Sigmoid colon (tissue), 7 donors: Measurements from ENCODE around the gene CLTC. TPM values are rescaled to one million over a fixed set of nuclear protein-coding genes. Genes with fewer than 3 reads are reported as not detected.

ENCODE experiments used
- DNase-seq: peaks from one replicate; pipeline ENCODE4 v3.0.0-alpha.2; 2019
- H3K27ac ChIP-seq, 4 donors: fragments of 200-600 bp; sonication (generic); one replicate each; pipeline ENCODE4 v1.5.1; 2016 to 2019; ENCODE audit warnings: mild to moderate bottlenecking in 1 of 4
- H3K27me3 ChIP-seq, 3 donors: fragments of 200-600 bp; sonication (generic); one replicate each; pipeline ENCODE4 v1.5.1; 2019; ENCODE audit warnings: mild to moderate bottlenecking in 1 of 3
- H3K36me3 ChIP-seq, 4 donors: fragments of 200-600 bp; sonication (generic); one replicate each; pipeline ENCODE4 v1.5.1; 2016 to 2019
- H3K4me1 ChIP-seq, 4 donors: fragments of 200-600 bp; sonication (generic); one replicate each; pipeline ENCODE4 v1.5.1; 2017 to 2019
- H3K4me3 ChIP-seq, 4 donors: fragments of 200-600 bp; sonication (generic); one replicate each; pipeline ENCODE4 v1.5.1; 2017 to 2019; ENCODE audit warnings: mild to moderate bottlenecking in 2 of 4, moderate library complexity in 1 of 4
- H3K9me3 ChIP-seq, 4 donors: fragments of 200-600 bp in 3 of 4; sonication (generic) in 3 of 4; one replicate each; pipeline versions ENCODE4 v1.5.1 to v1.6.1; 2013 to 2019
- EP300 ChIP-seq, 4 donors: sonication (generic); formaldehyde crosslinking; IDR thresholded peaks; one replicate each; pipeline ENCODE4 v1.6.1; 2017; ENCODE audit warnings: antibody characterized with exemption in 4 of 4
- POLR2A ChIP-seq, 2 donors: fragments of 450-650 bp; IDR thresholded peaks; one replicate each; pipeline ENCODE4 v1.6.1; 2016; ENCODE audit warnings: antibody characterized with exemption in 2 of 2, mild to moderate bottlenecking in 2 of 2, moderate library complexity in 2 of 2
- POLR2AphosphoS5 ChIP-seq, 4 donors: sonication (generic); formaldehyde crosslinking; IDR thresholded peaks; one replicate each; pipeline ENCODE4 v1.6.1; 2017; ENCODE audit warnings: antibody characterized with exemption in 4 of 4
- WGBS, 2 donors: extraction: QIAGEN DNeasy Blood & Tissue Kit; methylation state at CpG; one replicate each; pipeline ENCODE4 v1.1.7; 2013; 5-methylcytosine and 5-hydroxymethylcytosine counted together
- intact Hi-C: fragments of 100-400 bp; cut with DNase I; formaldehyde crosslinking; loops from one replicate; pipeline ENCODE4 v1.15.1; 2023
- polyA plus RNA-seq, 3 donors: library from polyadenylated mRNA; stranded (reverse); fragments of 200-250 nt; gene quantifications; one replicate each; pipeline ENCODE4 v1.2.3, GENCODE V29; 2013
- total RNA-seq, 4 donors: library from RNA; depleted of rRNA; stranded (reverse); fragments of >200 nt; gene quantifications; one replicate each; pipeline ENCODE4 v1.1.0, GENCODE V29; 2016
- TF ChIP-seq, protein P1 (sequence below), 4 experiments: fragments of 450-650 bp in 3 of 4; fragments of 200-600 bp in 1 of 4; IDR thresholded peaks; one replicate each; pipeline ENCODE4 v1.5.1; 2016 to 2019; ENCODE audit warnings: antibody characterized with exemption in 4 of 4, mild to moderate bottlenecking in 3 of 4, moderate library complexity in 2 of 4
- donor health status: healthy with polysubstance abuse.
- donor health status: Bipolar disorder and iron deficiency.
- donor health status: healthy.

The CLTC gene
- total and polyA plus RNA-seq, 7 donors: 87.1 to 236 (median 206) TPM

DNA sequence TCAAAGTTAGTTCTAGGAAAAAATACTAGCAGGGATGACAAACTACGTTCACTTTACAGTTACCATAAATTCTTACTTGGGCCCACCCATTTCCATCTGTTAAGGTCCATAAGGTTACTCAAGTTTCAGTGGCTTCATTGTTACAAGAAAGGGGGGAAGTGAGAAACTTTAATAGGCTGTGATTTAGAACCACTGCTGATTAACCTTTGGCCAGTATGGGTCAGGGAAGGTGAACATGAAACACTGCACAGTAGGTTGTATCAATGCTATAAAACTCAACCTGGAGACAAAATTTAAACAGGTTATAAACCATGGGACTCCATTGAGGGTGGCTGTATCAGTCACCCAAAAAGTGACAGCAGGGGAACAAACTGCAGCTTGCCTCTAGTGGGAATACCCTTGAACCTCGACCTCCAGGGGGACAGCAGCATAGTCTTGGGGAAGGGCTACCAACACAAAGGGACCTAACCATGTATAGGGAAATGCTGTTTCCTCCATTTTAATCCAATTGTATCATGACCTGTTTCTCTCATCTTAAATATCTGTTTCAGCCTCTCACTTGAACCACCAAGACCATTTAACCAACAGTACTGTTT lies 77.1 kb downstream of the CLTC start:
- DNase-seq: no peak
- Histone ChIP-seq H3K9me3 (no peaks in the 10 kb centered on the region), H3K4me3 (no peak overlapping the region), H3K27me3 (no peaks in the 10 kb centered on the region), H3K27ac (no peak overlapping the region), H3K36me3 (peaks cover 16 to 89% (median 43%) of the 10 kb centered on the region in 4 donors), H3K4me1 (no peaks in the 10 kb centered on the region)
- no peak for TF ChIP-seq POLR2A (IDR thresholded peaks at IDR 0.05)
- no peak for TF ChIP-seq POLR2AphosphoS5 (IDR thresholded peaks at IDR 0.05)
- TF ChIP-seq, protein P1, sequence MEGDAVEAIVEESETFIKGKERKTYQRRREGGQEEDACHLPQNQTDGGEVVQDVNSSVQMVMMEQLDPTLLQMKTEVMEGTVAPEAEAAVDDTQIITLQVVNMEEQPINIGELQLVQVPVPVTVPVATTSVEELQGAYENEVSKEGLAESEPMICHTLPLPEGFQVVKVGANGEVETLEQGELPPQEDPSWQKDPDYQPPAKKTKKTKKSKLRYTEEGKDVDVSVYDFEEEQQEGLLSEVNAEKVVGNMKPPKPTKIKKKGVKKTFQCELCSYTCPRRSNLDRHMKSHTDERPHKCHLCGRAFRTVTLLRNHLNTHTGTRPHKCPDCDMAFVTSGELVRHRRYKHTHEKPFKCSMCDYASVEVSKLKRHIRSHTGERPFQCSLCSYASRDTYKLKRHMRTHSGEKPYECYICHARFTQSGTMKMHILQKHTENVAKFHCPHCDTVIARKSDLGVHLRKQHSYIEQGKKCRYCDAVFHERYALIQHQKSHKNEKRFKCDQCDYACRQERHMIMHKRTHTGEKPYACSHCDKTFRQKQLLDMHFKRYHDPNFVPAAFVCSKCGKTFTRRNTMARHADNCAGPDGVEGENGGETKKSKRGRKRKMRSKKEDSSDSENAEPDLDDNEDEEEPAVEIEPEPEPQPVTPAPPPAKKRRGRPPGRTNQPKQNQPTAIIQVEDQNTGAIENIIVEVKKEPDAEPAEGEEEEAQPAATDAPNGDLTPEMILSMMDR (IDR thresholded peaks at IDR 0.05): no peak
- no peak for TF ChIP-seq EP300 (IDR thresholded peaks at IDR 0.05)
- 37 to 71% methylated on average over 2 of the region's 2 CpGs for WGBS, 2 donors
- intact Hi-C loops: no loop called here

GRCh38 chr17:59698143-59698542 lies 78.4 kb downstream of the CLTC start:
- Histone ChIP-seq H3K9me3 (no peaks in the 10 kb centered on the region), H3K4me1 (no peaks in the 10 kb centered on the region), H3K4me3 (no peak overlapping the region), H3K36me3 (peaks cover 16 to 75% (median 31%) of the 10 kb centered on the region in 4 donors), H3K27me3 (no peaks in the 10 kb centered on the region), H3K27ac (no peak overlapping the region)
- DNase-seq: no peak
- TF ChIP-seq EP300 (IDR thresholded peaks at IDR 0.05): no peak
- TF ChIP-seq POLR2AphosphoS5 (IDR thresholded peaks at IDR 0.05): no peak
- no peak for TF ChIP-seq POLR2A (IDR thresholded peaks at IDR 0.05)
- TF ChIP-seq, protein P1 (IDR thresholded peaks at IDR 0.05): no peak
- intact Hi-C loops: no loop called here
- WGBS, 2 donors: 83 to 85% methylated on average over 4 of the region's 4 CpGs

GRCh38 chr17:59699218-59699617 lies 79.5 kb downstream of the CLTC start:
- Histone ChIP-seq H3K4me1 (no peaks in the 10 kb centered on the region), H3K27ac (no peak overlapping the region), H3K27me3 (no peaks in the 10 kb centered on the region), H3K9me3 (no peaks in the 10 kb centered on the region), H3K36me3 (peaks cover 15 to 65% (median 25%) of the 10 kb centered on the region in 4 donors), H3K4me3 (no peak overlapping the region)
- TF ChIP-seq POLR2A (IDR thresholded peaks at IDR 0.05): no peak
- no peak for TF ChIP-seq POLR2AphosphoS5 (IDR thresholded peaks at IDR 0.05)
- 95 to 96% methylated on average over 7 of the region's 7 CpGs for WGBS, 2 donors
- intact Hi-C loops: no loop called here
- no peak for DNase-seq

- peaks cover 10 to 59% (median 21%) of the 10 kb centered on the region in 4 donors for H3K36me3 ChIP-seq
Measured at GRCh38 chr17:59699786-59700185, 80.1 kb downstream of the CLTC start.

GRCh38 chr17:59702304-59702703 lies 82.6 kb downstream of the CLTC start:
- no peak for DNase-seq
- Histone ChIP-seq H3K27ac (no peak overlapping the region), H3K27me3 (no peaks in the 10 kb centered on the region), H3K36me3 (peaks cover 0 to 34% (median 13%) of the 10 kb centered on the region in 4 donors), H3K4me1 (peaks cover 0 to 25% (median 17%) of the 10 kb centered on the region in 4 donors), H3K4me3 (no peak overlapping the region), H3K9me3 (no peaks in the 10 kb centered on the region)
- intact Hi-C loops: no loop called here
- TF ChIP-seq POLR2A (IDR thresholded peaks at IDR 0.05) (no peak), EP300 (IDR thresholded peaks at IDR 0.05) (no peak), POLR2AphosphoS5 (IDR thresholded peaks at IDR 0.05) (no peak)
- TF ChIP-seq, protein P1 (IDR thresholded peaks at IDR 0.05): no peak
- 96% methylated on average over 7 of the region's 7 CpGs for WGBS, 2 donors

More at GRCh38 chr17:59699786-59700185, 80.1 kb downstream of the CLTC start:
- Histone ChIP-seq H3K9me3 (no peaks in the 10 kb centered on the region), H3K4me3 (no peak overlapping the region), H3K27ac (no peak overlapping the region), H3K4me1 (peaks cover 0 to 3% (median 0%) of the 10 kb centered on the region in 4 donors), H3K27me3 (no peaks in the 10 kb centered on the region)
- WGBS, 2 donors: 96 to 97% methylated on average over 6 of the region's 6 CpGs
- intact Hi-C loops: no loop called here
- TF ChIP-seq POLR2AphosphoS5 (IDR thresholded peaks at IDR 0.05) (no peak), EP300 (IDR thresholded peaks at IDR 0.05) (no peak), POLR2A (IDR thresholded peaks at IDR 0.05) (no peak)
- TF ChIP-seq, protein P1 (IDR thresholded peaks at IDR 0.05): no peak
- DNase-seq: no peak
